KMS-11 (cell line): ENCODE measurements around the gene DUOX2.

Experiments used
- H2AFZ ChIP-seq: fragments of 200-600 bp; sonication (generic); 2 replicates; pipeline ENCODE4 v1.6.1; 2016; ENCODE audit warnings: antibody characterized with exemption, mixed run types, low read depth
- H3K27ac ChIP-seq: fragments of 200-600 bp; sonication (generic); 2 replicates; pipeline ENCODE4 v1.6.1; 2016; ENCODE audit warnings: mild to moderate bottlenecking, mixed run types
- H3K27me3 ChIP-seq: fragments of 200-600 bp; sonication (generic); 2 replicates; pipeline ENCODE4 v1.6.1; 2017; ENCODE audit warnings: mild to moderate bottlenecking, low read depth, mixed run types, moderate library complexity; ENCODE audit not compliant: insufficient read depth
- H3K36me3 ChIP-seq: fragments of 200-600 bp; sonication (generic); 2 replicates; pipeline ENCODE4 v1.6.1; 2017; ENCODE audit warnings: mild to moderate bottlenecking, mixed run types; ENCODE audit not compliant: insufficient read depth
- H3K4me1 ChIP-seq: fragments of 200-600 bp; sonication (generic); 2 replicates; pipeline ENCODE4 v1.6.1; 2016; ENCODE audit warnings: mild to moderate bottlenecking, low read depth, mixed run types; ENCODE audit not compliant: poor library complexity, severe bottlenecking
- H3K4me2 ChIP-seq: fragments of 200-600 bp; sonication (generic); 2 replicates; pipeline ENCODE4 v1.7.0; 2016; ENCODE audit warnings: mild to moderate bottlenecking, mixed run types
- H3K4me3 ChIP-seq: fragments of 200-600 bp; sonication (generic); IDR thresholded peaks from 2 replicates; pipeline ENCODE4 v1.6.1; 2017; ENCODE audit warnings: low read depth, low read length, mixed read lengths; ENCODE audit not compliant: insufficient read depth
- H3K79me2 ChIP-seq: fragments of 200-600 bp; sonication (generic); 2 replicates; pipeline ENCODE4 v1.6.1; 2016; ENCODE audit warnings: low read depth, mixed run types; ENCODE audit not compliant: insufficient read depth
- H3K9ac ChIP-seq: fragments of 200-600 bp; sonication (generic); 2 replicates; pipeline ENCODE4 v1.6.1; 2016; ENCODE audit warnings: mild to moderate bottlenecking, mixed run types
- H4K20me1 ChIP-seq: fragments of 200-600 bp; sonication (generic); 2 replicates; pipeline ENCODE4 v1.6.1; 2016; ENCODE audit warnings: mild to moderate bottlenecking, mixed run types; ENCODE audit not compliant: insufficient read depth
- CTCF ChIP-seq: fragments of 200-600 bp; sonication (generic); conservative IDR thresholded peaks from 2 replicates; pipeline ENCODE4 v1.6.1; 2017; ENCODE audit warnings: low read depth, mild to moderate bottlenecking, antibody characterized with exemption, low read length, moderate library complexity, mixed read lengths

The DUOX2 gene

GRCh38 chr15:45150997-45151396 lies 37.0 kb upstream of the DUOX2 start:
- Histone ChIP-seq H3K27me3 (no peaks in the 10 kb centered on the region), H3K4me3 (no peak overlapping the region), H3K27ac (no peak overlapping the region), H3K4me2 (no peak overlapping the region), H4K20me1 (no peaks in the 10 kb centered on the region), H3K36me3 (no peaks in the 10 kb centered on the region), H3K79me2 (no peaks in the 10 kb centered on the region), H3K9ac (no peak overlapping the region), H2AFZ (no peak overlapping the region), H3K4me1 (no peaks in the 10 kb centered on the region)
- no peak for TF ChIP-seq CTCF

GRCh38 chr15:45150481-45150880 lies 36.5 kb upstream of the DUOX2 start:
- no peak overlapping the region for H2AFZ ChIP-seq
- H3K27me3 ChIP-seq: no peaks in the 10 kb centered on the region
- H3K4me1 ChIP-seq: no peaks in the 10 kb centered on the region
- no peak overlapping the region for H3K27ac ChIP-seq
- no peaks in the 10 kb centered on the region for H3K79me2 ChIP-seq
- H3K9ac ChIP-seq: no peak overlapping the region
- H3K36me3 ChIP-seq: no peaks in the 10 kb centered on the region
- no peak for TF ChIP-seq CTCF
- H3K4me2 ChIP-seq: no peak overlapping the region
- H3K4me3 ChIP-seq: no peak overlapping the region
- H4K20me1 ChIP-seq: no peaks in the 10 kb centered on the region

GRCh38 chr15:45149060-45149459 lies 35.1 kb upstream of the DUOX2 start:
- H3K4me2 ChIP-seq: no peak overlapping the region

GRCh38 chr15:45148076-45149059 lies 34.4 kb upstream of the DUOX2 start:
- no peak overlapping the region for H3K4me2 ChIP-seq
- H3K27ac ChIP-seq: no peak overlapping the region
- no peaks in the 10 kb centered on the region for H3K79me2 ChIP-seq
- no peak overlapping the region for H3K4me3 ChIP-seq
- no peaks in the 10 kb centered on the region for H4K20me1 ChIP-seq
- no peaks in the 10 kb centered on the region for H3K27me3 ChIP-seq
- H3K36me3 ChIP-seq: no peaks in the 10 kb centered on the region
- H3K4me1 ChIP-seq: no peaks in the 10 kb centered on the region
- H2AFZ ChIP-seq: no peak overlapping the region
- H3K9ac ChIP-seq: no peak overlapping the region
- no peak for TF ChIP-seq CTCF

More at GRCh38 chr15:45149060-45149459, 35.1 kb upstream of the DUOX2 start:
- no peaks in the 10 kb centered on the region for H3K36me3 ChIP-seq
- no peak overlapping the region for H3K9ac ChIP-seq
- no peak for TF ChIP-seq CTCF
- no peaks in the 10 kb centered on the region for H4K20me1 ChIP-seq
- no peaks in the 10 kb centered on the region for H3K4me1 ChIP-seq
- no peak overlapping the region for H3K4me3 ChIP-seq
- H3K79me2 ChIP-seq: no peaks in the 10 kb centered on the region
- no peaks in the 10 kb centered on the region for H3K27me3 ChIP-seq
- H3K27ac ChIP-seq: no peak overlapping the region
- H2AFZ ChIP-seq: no peak overlapping the region
